ENCODE measurements around the gene BCL2A1. TPM values are rescaled to one million over a fixed set of nuclear protein-coding genes. Genes with fewer than 3 reads are reported as not detected.

BCL2A1 gene
- total RNA-seq, 1 experiment from 2014 or later = not detected

- DNase-seq = no peak
- no peak overlapping the region for H3K4me3 Mint-ChIP-seq (ENCODE audit: unreplicated experiment)
- peaks cover 6% of the 10 kb centered on the region for H3K4me1 Mint-ChIP-seq (ENCODE audit: low read depth, unreplicated experiment)
- Histone ChIP-seq H3K9me3 (no peaks in the 10 kb centered on the region), H3K36me3 (ENCODE audit: control insufficient read depth, insufficient read depth, low read length) (no peaks in the 10 kb centered on the region), H3K4me3 (ENCODE audit: low read depth, low read length) (no peak overlapping the region), H3K27me3 (replicated peaks; ENCODE audit: control insufficient read depth, insufficient read depth, low read length) (no peaks in the 10 kb centered on the region), H3K4me1 (no peaks in the 10 kb centered on the region; the same call in 1 of the 2 replicates)
- intact Hi-C loops (cut with micrococcal nuclease; ENCODE audit: unreplicated experiment) = no loop called here
- TF ChIP-seq CTCF (IDR thresholded peaks at IDR 0.05; ENCODE audit: insufficient read depth in 1 of 2, low read depth in 1 of 2, low read length in 1 of 2, severe bottlenecking in 1 of 2, unreplicated experiment in 1 of 2) = no peak
- no TSS peak for BruUV-seq (replicated peaks)
- peak overlapping the region; percentile 29 for H3K27ac Mint-ChIP-seq (ENCODE audit: unreplicated experiment)
- no peaks in the 10 kb centered on the region for H3K9me3 Mint-ChIP-seq (ENCODE audit: unreplicated experiment)
- CTCF ChIA-PET = no interaction called here
- no peaks in the 10 kb centered on the region for H3K36me3 Mint-ChIP-seq (ENCODE audit: insufficient read depth, unreplicated experiment)
- POLR2A ChIA-PET = no interaction called here
- H3K27me3 Mint-ChIP-seq (ENCODE audit: insufficient read depth, unreplicated experiment) = no peaks in the 10 kb centered on the region
These were observed 14.5 kb downstream of the BCL2A1 start for GRCh38 chr15:79956354-79956939.

GRCh38 chr15:79954661-79955060 is 16.3 kb downstream of the BCL2A1 start:
- Mint-ChIP-seq H3K27ac (ENCODE audit: unreplicated experiment) (no peak overlapping the region), H3K9me3 (ENCODE audit: unreplicated experiment) (no peaks in the 10 kb centered on the region), H3K4me1 (ENCODE audit: low read depth, unreplicated experiment) (peaks cover 6% of the 10 kb centered on the region), H3K36me3 (ENCODE audit: insufficient read depth, unreplicated experiment) (no peaks in the 10 kb centered on the region), H3K27me3 (ENCODE audit: insufficient read depth, unreplicated experiment) (no peaks in the 10 kb centered on the region), H3K4me3 (ENCODE audit: unreplicated experiment) (no peak overlapping the region)
- Histone ChIP-seq H3K9me3 (no peaks in the 10 kb centered on the region), H3K4me1 (no peaks in the 10 kb centered on the region; the same call in 1 of the 2 replicates), H3K36me3 (ENCODE audit: control insufficient read depth, insufficient read depth, low read length) (no peaks in the 10 kb centered on the region), H3K27me3 (replicated peaks; ENCODE audit: control insufficient read depth, insufficient read depth, low read length) (no peaks in the 10 kb centered on the region), H3K4me3 (ENCODE audit: low read depth, low read length) (no peak overlapping the region)
- intact Hi-C loops (cut with micrococcal nuclease; ENCODE audit: unreplicated experiment) = no loop called here
- DNase-seq = no peak
- CTCF ChIA-PET = no interaction called here
- no peak for TF ChIP-seq CTCF (IDR thresholded peaks at IDR 0.05; ENCODE audit: insufficient read depth in 1 of 2, low read depth in 1 of 2, low read length in 1 of 2, severe bottlenecking in 1 of 2, unreplicated experiment in 1 of 2)
- POLR2A ChIA-PET = no interaction called here
- BruUV-seq (replicated peaks) = no TSS peak

- no peak for DNase-seq
- Mint-ChIP-seq H3K27me3 (ENCODE audit: insufficient read depth, unreplicated experiment) (no peaks in the 10 kb centered on the region), H3K4me3 (ENCODE audit: unreplicated experiment) (no peak overlapping the region), H3K36me3 (ENCODE audit: insufficient read depth, unreplicated experiment) (no peaks in the 10 kb centered on the region), H3K27ac (ENCODE audit: unreplicated experiment) (no peak overlapping the region), H3K9me3 (ENCODE audit: unreplicated experiment) (no peaks in the 10 kb centered on the region), H3K4me1 (ENCODE audit: low read depth, unreplicated experiment) (peaks cover 6% of the 10 kb centered on the region)
- no TSS peak for BruUV-seq (replicated peaks)
- no peaks in the 10 kb centered on the region for H3K27me3 ChIP-seq (replicated peaks; ENCODE audit: control insufficient read depth, insufficient read depth, low read length)
- ChIA-PET POLR2A (no interaction called here), CTCF (no interaction called here)
- H3K36me3 ChIP-seq (ENCODE audit: control insufficient read depth, insufficient read depth, low read length) = no peaks in the 10 kb centered on the region
- TF ChIP-seq CTCF (IDR thresholded peaks at IDR 0.05; ENCODE audit: insufficient read depth in 1 of 2, low read depth in 1 of 2, low read length in 1 of 2, severe bottlenecking in 1 of 2, unreplicated experiment in 1 of 2) = no peak
- H3K9me3 ChIP-seq = no peaks in the 10 kb centered on the region
- no peak overlapping the region for H3K4me3 ChIP-seq (ENCODE audit: low read depth, low read length)
- intact Hi-C loops (cut with micrococcal nuclease; ENCODE audit: unreplicated experiment) = no loop called here
- no peaks in the 10 kb centered on the region; the same call in 1 of the 2 replicates for H3K4me1 ChIP-seq
These were observed 17.0 kb downstream of the BCL2A1 start for GRCh38 chr15:79953951-79954444.
